GM19099 (cell line): Measurements from ENCODE around the gene NTN5.

Experiments
- POLR2A ChIP-seq: IDR thresholded peaks from 3 replicates; pipeline ENCODE4 v1.6.1; 2011; ENCODE audit warnings: low read depth; ENCODE audit not compliant: insufficient read length; ENCODE audit errors: extremely low read depth

Gene NTN5

GRCh38 chr19:48660852-48661710 is 11.7 kb downstream of the NTN5 start:
- no peak for TF ChIP-seq POLR2A

- TF ChIP-seq POLR2A = no peak
Measured at GRCh38 chr19:48659768-48660167, 13.0 kb downstream of the NTN5 start.

- TF ChIP-seq POLR2A = no peak
Measured at GRCh38 chr19:48658483-48658882, 14.3 kb downstream of the NTN5 start.

DNA sequence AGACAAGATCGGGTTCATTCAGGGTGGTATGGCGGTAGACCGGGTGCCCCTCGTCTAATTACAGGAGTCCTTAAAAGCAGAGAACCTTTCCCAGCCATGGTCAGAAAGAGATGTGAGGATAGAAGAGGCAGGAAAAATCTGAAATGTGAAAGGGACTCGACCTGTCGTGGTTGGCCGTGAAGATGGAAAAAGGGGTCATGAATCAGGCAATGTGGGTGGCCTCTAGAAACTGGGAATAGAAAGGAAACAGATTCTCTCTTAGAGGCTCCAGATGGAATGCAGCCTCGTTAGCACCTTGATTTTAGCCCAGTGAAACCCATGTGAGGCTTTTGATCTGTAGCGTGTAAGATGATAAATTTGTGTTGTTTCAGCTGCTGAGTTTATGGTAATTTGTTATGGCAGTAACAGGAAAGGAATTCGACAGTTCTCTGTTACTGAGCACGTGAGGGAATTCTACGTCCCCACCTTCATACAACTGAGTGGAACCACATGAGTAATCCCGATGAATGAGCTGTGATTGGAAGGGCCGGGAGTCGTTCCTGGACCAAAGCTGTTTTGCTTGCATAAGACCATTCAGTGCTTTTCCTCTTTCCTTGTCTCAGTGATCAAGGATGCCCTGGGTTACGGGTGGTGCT is 15.9 kb downstream of the NTN5 start:
- TF ChIP-seq POLR2A = no peak

DNA sequence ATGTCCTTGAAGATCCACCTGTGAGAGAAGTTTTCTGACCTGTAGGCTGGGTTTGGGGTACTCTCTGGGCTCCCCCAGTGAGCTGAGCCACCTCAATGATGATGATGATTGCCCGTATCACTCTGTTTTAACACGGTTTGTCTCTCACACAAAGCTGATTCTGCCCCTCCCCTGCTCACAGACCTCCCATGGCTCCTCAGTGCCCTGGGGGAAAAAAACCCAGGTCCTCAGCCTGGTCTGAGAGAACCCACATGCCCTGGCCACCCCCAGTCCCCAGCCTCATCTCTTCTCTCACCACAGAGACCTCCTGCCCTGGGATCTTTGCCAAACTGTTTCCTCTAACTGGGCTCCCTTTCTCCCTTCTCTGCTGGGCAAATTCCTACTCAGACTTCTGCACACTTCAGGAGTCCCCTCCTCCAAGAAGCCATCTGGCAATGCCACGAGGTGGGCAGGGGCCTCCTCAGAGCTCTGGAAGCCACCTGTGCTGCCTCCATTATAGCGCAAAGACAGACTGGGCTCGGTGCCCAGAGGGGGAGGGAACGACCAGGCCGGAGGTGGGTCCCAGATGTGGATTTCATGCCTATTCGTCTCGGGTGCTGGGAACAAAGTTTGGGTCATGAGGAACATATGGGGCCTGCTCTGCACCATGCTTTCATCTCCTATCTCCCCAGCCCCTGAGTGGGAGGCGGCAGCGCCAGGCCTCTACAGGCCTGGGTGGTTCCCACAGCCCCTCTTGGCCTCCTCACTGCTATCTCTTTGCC is 18.3 kb downstream of the NTN5 start:
- no peak for TF ChIP-seq POLR2A

DNA sequence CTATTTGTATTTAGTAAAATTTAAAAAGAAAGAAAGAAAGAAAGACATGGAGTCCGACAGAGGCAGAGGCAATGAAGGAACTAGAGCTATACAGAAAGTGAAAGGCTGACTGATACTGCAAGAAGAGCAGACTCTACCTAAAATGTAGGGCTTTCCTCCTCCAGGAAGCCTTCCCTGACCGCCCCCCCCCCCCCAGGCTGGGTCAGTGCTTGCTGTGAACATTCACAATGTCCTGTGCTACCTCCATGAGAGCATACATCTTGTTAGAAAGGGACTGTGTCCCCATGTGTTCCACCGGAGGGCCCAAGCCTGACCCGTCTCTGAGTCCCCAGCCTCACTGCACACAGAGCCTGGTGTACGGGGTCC is 21.2 kb downstream of the NTN5 start:
- TF ChIP-seq POLR2A = no peak

GRCh38 chr19:48650974-48651682 is 21.7 kb downstream of the NTN5 start:
- no peak for TF ChIP-seq POLR2A

- no peak for TF ChIP-seq POLR2A
Measured at GRCh38 chr19:48648134-48648533, 24.7 kb downstream of the NTN5 start.

GRCh38 chr19:48646722-48647216 is 26.0 kb downstream of the NTN5 start:
- peak; percentile 53 for TF ChIP-seq POLR2A

DNA sequence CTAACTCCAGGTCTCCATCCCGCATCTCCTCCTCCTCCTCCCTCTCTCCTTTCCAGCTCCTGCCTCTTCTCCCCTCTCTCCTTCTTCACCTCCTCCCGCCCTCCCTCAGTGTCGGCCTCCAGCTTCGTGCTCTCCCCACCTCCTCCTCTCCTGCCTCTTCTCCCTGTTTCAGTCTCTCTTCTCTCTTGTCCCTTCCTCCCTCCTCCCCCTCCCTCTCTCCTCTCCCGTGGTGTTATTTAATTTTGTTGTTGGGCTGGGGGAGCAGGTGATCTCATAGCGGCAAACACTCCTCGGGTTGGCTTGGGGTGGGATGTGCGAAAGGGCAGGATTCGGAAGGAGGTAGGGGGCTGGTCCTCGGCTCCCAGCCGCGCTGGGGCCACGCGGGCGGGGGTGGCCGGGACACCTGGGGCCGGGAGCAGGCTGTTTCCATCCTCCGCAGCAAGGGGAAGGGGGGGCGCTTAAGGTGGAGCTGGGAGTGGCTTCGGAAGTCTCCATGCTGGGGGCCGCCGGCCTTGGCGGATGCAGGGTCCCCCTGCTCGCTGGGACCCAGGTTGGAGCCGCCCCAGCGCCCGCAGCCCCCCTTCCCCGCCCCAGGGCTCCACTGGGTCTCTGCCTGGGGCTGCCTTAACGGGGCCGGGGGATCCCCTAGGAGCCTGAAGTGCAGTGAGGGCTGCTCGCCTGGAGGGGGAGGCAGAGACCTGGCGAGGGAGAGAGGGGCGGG is 26.7 kb downstream of the NTN5 start, which contains the start of gene CA11:
TSS of gene CA11 (minus strand) at position 187 of the 721 bp plus-strand sequence. CDS start 555 bp downstream, outside the sequence.
- no peak for TF ChIP-seq POLR2A

- TF ChIP-seq POLR2A = no peak
Measured at GRCh38 chr19:48645620-48646000, 27.2 kb downstream of the NTN5 start.

- TF ChIP-seq POLR2A = no peak
Measured at GRCh38 chr19:48644839-48645619, 27.8 kb downstream of the NTN5 start.

- TF ChIP-seq POLR2A = no peak
Measured at GRCh38 chr19:48644355-48644754, 28.5 kb downstream of the NTN5 start.
